Kidney (tissue), 14 donors: ENCODE data around the gene KCNQ5. TPM values are rescaled to one million over a fixed set of nuclear protein-coding genes. Genes with fewer than 3 reads are reported as not detected.

Source experiments
- DNase-seq, 5 donors: peaks; one replicate each; pipeline ENCODE4 v3.0.0-alpha.2; 2013 to 2020
- FAIRE-seq: peaks from 2 replicates; lab custom pipeline; 2012; peaks lifted over from hg19 to GRCh38; lab: Jason Lieb, UNC
- H3K27ac ChIP-seq, 2 donors: one replicate each; pipeline ENCODE4 v1.7.0; 2013; ENCODE audit warnings: low read depth in 2 of 2, low read length in 2 of 2, inconsistent platforms in 1 of 2
- H3K27me3 ChIP-seq: one replicate; pipeline ENCODE4 v1.7.1; 2013; ENCODE audit warnings: low read length, inconsistent platforms; ENCODE audit not compliant: control insufficient read depth, insufficient read depth
- H3K36me3 ChIP-seq, 3 donors: one replicate each; pipeline versions ENCODE4 v1.7.0 to v1.7.1; 2013; ENCODE audit warnings: low read length in 3 of 3, control low read depth in 1 of 3, inconsistent platforms in 1 of 3; ENCODE audit not compliant: insufficient read depth in 3 of 3, control insufficient read depth in 2 of 3
- H3K4me1 ChIP-seq, 3 donors: one replicate each; pipeline versions ENCODE4 v1.7.0 to v1.7.1; 2013; ENCODE audit warnings: low read length in 3 of 3, inconsistent platforms in 1 of 3, low read depth in 1 of 3; ENCODE audit not compliant: control insufficient read depth in 2 of 3, insufficient read depth in 2 of 3
- H3K4me3 ChIP-seq, 3 donors: one replicate each; pipeline versions ENCODE4 v1.7.0 to v1.8.1; 2013; ENCODE audit warnings: low read length in 3 of 3, control low read depth in 1 of 3, inconsistent platforms in 1 of 3
- H3K9ac ChIP-seq, 3 donors: one replicate each; pipeline versions ENCODE4 v1.7.0 to v1.7.1; 2013; ENCODE audit warnings: low read length in 3 of 3, control low read depth in 1 of 3, inconsistent platforms in 1 of 3
- H3K9me3 ChIP-seq, 3 donors: one replicate each; pipeline versions ENCODE4 v1.7.0 to v1.7.1; 2013; ENCODE audit warnings: low read length in 3 of 3, control low read depth in 1 of 3, inconsistent platforms in 1 of 3; ENCODE audit not compliant: control insufficient read depth in 2 of 3, insufficient read depth in 1 of 3
- CTCF ChIP-seq: IDR thresholded peaks from 3 replicates; pipeline ENCODE4 v1.5.1; 2012; ENCODE audit warnings: mild to moderate bottlenecking, moderate library complexity, borderline replicate concordance; ENCODE audit not compliant: insufficient read depth; ENCODE audit errors: extremely low read depth
- intact Hi-C: fragments of 100-400 bp; cut with DNase I; formaldehyde crosslinking; loops from one replicate; pipeline ENCODE4 v1.11.1; 2022
- polyA plus RNA-seq: library from polyadenylated mRNA; stranded (reverse); fragments of 350-450 nt; fragmentation: Illumina TruSeq; extraction: RNeasy Lipid Tissue Mini Kit (QIAGEN cat#74804); gene quantifications from one replicate; pipeline ENCODE4 v1.2.3, GENCODE V29; 2014; ENCODE audit warnings: low read depth, low replicate concordance; ENCODE audit not compliant: insufficient read depth
- total RNA-seq: library from RNA; stranded (reverse); fragmentation: NEBNext Ultra II Directional; extraction: Animal tissue kit (Norgen Biotek cat#: 25700); gene quantifications from one replicate; pipeline ENCODE4 v1.2.1, GENCODE V29; 2021
- donor health status: control.
- donor health status: control.
- donor health status: control.
- donor health status: control.
- donor health status: control.
- donor health status: DM: yes; HTN: yes; CAD: no.
- donor health status: Normal renal cell carcinoma (clear cell type).

KCNQ5 gene
- total and polyA plus RNA-seq, 2 donors from 2014 or later, result 0.50 TPM; not detected in 1

- H3K36me3 ChIP-seq, result no peaks in the 10 kb centered on the region
- no peak overlapping the region for H3K9ac ChIP-seq
- H3K27me3 ChIP-seq, result no peaks in the 10 kb centered on the region
- no peaks in the 10 kb centered on the region for H3K4me1 ChIP-seq
- intact Hi-C loops, result no loop called here
- H3K9me3 ChIP-seq, result no peaks in the 10 kb centered on the region
- no peak overlapping the region for H3K4me3 ChIP-seq
- no peak for TF ChIP-seq CTCF
- DNase-seq (no peak), FAIRE-seq (no peak)
- no peak overlapping the region for H3K27ac ChIP-seq
These were observed 28.3 kb downstream of the KCNQ5 start for GRCh38 chr6:72650081-72650745.

- no peaks in the 10 kb centered on the region for H3K27me3 ChIP-seq
- H3K27ac ChIP-seq, result no peak overlapping the region
- no peak overlapping the region for H3K9ac ChIP-seq
- no peak overlapping the region for H3K4me3 ChIP-seq
- DNase-seq, result no peak
- H3K9me3 ChIP-seq, result no peaks in the 10 kb centered on the region
- intact Hi-C loops, result no loop called here
- no peak for FAIRE-seq
- no peaks in the 10 kb centered on the region for H3K4me1 ChIP-seq
- TF ChIP-seq CTCF, result no peak
- no peaks in the 10 kb centered on the region for H3K36me3 ChIP-seq
These were observed 29.3 kb downstream of the KCNQ5 start for GRCh38 chr6:72651174-72651573.

GRCh38 chr6:72651967-72652956 is 30.4 kb downstream of the KCNQ5 start:
- Histone ChIP-seq H3K36me3 (no peaks in the 10 kb centered on the region), H3K4me3 (no peak overlapping the region), H3K9me3 (no peaks in the 10 kb centered on the region), H3K27ac (no peak overlapping the region), H3K9ac (no peak overlapping the region), H3K27me3 (no peaks in the 10 kb centered on the region), H3K4me1 (no peaks in the 10 kb centered on the region)
- DNase-seq (no peak), FAIRE-seq (no peak)
- TF ChIP-seq CTCF, result no peak
- intact Hi-C loops, result no loop called here
